Measurements from ENCODE around the gene PRKCI.

DNA sequence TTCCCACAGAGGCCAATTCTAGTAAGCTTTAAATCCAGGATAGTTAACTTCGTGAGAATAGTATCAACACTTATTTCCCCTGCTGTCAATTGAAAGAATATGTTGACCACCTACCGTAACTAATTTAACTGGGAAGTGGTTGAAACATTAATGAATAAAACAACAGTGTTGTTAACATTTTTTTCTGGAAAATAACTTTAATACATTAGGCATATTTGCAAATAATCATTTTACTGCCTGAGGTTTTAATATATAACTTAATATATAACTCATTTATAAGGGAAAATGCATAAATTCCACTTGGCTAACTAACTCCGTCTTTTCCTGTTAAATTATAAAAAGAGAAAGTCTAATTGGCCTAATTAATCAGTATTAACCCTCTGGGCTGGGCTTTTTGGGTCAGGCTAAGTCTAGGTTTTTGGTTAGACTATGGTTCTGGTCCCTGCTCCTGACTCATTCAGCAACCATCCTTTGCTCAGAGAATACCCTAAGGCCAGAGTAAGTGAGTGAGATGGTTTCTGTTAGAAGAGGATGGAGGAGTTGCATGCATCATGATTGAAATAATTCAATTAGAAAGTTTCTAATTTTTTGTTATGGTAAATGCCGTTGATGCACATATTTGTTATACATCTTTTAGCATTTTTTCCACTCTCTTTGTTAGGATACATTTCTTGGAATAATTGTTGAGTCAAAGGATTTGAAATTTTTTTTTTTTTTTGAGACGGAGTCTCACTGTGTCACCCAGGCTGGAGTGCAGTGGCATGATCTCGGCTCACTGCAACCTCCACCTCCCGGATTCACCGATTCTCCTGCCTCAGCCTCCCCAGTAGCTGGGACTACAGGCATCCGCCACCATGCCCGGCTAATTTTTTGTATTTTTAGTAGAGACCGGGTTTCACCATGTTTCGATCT lies 124.5 kb downstream of the PRKCI start:
- TF ChIP-seq, protein P1, sequence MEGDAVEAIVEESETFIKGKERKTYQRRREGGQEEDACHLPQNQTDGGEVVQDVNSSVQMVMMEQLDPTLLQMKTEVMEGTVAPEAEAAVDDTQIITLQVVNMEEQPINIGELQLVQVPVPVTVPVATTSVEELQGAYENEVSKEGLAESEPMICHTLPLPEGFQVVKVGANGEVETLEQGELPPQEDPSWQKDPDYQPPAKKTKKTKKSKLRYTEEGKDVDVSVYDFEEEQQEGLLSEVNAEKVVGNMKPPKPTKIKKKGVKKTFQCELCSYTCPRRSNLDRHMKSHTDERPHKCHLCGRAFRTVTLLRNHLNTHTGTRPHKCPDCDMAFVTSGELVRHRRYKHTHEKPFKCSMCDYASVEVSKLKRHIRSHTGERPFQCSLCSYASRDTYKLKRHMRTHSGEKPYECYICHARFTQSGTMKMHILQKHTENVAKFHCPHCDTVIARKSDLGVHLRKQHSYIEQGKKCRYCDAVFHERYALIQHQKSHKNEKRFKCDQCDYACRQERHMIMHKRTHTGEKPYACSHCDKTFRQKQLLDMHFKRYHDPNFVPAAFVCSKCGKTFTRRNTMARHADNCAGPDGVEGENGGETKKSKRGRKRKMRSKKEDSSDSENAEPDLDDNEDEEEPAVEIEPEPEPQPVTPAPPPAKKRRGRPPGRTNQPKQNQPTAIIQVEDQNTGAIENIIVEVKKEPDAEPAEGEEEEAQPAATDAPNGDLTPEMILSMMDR (IDR thresholded peaks at IDR 0.05 in 4 of 5, conservative IDR thresholded peaks at IDR 0.05 in 1 of 5) = no peak
- TF ChIP-seq POLR2A (IDR thresholded peaks at IDR 0.05) = no peak
